Tibial nerve (tissue), 4 donors: Measurements from ENCODE around the gene PEF1.

Source experiments
- CTCF ChIP-seq, 5 experiments: fragments of 200-600 bp in 3 of 5; fragments of 450-650 bp in 2 of 5; sonication (generic) in 3 of 5; IDR thresholded peaks; one replicate each; pipeline ENCODE4 v1.5.1; 2016 to 2019; ENCODE audit warnings: antibody characterized with exemption in 5 of 5, mild to moderate bottlenecking in 3 of 5, moderate library complexity in 2 of 5
- EP300 ChIP-seq, 2 donors: sonication (generic); formaldehyde crosslinking; IDR thresholded peaks; one replicate each; pipeline ENCODE4 v1.6.1; 2017; ENCODE audit warnings: antibody characterized with exemption in 2 of 2, mild to moderate bottlenecking in 1 of 2

DNA sequence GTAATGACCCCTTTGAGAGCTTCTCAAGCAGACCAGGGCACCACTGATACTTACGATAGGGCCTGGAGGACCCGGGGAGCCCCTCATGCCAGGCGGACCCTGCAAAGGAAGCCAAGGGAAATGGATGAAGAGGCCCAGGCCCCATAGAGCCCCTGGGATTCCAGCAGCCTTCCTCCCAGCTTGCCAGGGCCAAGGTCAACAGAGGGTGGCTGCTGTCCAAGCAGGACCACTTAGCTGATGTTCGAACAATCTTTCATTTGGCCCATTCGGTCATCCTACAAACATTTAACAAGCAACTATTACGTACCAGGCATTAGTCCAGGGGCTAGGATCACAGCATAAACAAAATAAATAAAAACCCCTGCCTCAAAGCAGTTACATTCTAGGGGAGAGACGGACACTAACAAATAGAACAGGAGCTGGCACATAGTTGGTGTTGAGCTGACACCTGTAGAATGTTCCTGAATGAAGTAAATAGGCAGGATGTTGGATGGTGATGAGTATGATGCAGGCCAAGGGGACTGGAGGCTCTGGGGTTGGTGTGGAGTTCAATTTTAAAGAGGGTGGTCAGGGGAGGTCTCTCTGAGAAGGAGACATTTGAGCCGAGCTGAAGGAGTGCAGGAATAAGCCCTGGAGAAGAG lies 27.0 kb upstream of the PEF1 start:
- no peak for TF ChIP-seq CTCF (IDR thresholded peaks at IDR 0.05)
- no peak for TF ChIP-seq EP300 (IDR thresholded peaks at IDR 0.05)
